Adipocyte (in vitro differentiated cells): ENCODE data around the gene CTCF.

Source experiments
- DNase-seq: peaks from one replicate; pipeline ENCODE4 v3.0.0-alpha.2; 2015; ENCODE audit warnings: low read depth
- H3K27me3 ChIP-seq: replicated peaks from 2 replicates; pipeline ENCODE4 v1.7.0; 2013; ENCODE audit warnings: mild to moderate bottlenecking, low read length, moderate library complexity; ENCODE audit not compliant: control insufficient read depth, insufficient read depth
- H3K36me3 ChIP-seq: 2 replicates; pipeline ENCODE4 v1.7.0; 2013; ENCODE audit warnings: low read length, mild to moderate bottlenecking, moderate library complexity; ENCODE audit not compliant: control insufficient read depth, insufficient read depth, severe bottlenecking
- H3K4me1 ChIP-seq: 2 replicates; pipeline ENCODE4 v1.7.0; 2013; ENCODE audit warnings: mild to moderate bottlenecking, low read length, moderate library complexity; ENCODE audit not compliant: control insufficient read depth, insufficient read depth
- H3K4me3 ChIP-seq: 2 replicates; pipeline ENCODE4 v1.7.0; 2013; ENCODE audit warnings: mild to moderate bottlenecking, low read length, moderate library complexity
- H3K9ac ChIP-seq: 2 replicates; pipeline ENCODE4 v1.7.0; 2013; ENCODE audit warnings: mild to moderate bottlenecking, low read length, moderate library complexity
- H3K9me3 ChIP-seq: 2 replicates; pipeline ENCODE4 v1.7.0; 2013; ENCODE audit warnings: mild to moderate bottlenecking, low read length, moderate library complexity; ENCODE audit not compliant: control insufficient read depth

Gene CTCF

GRCh38 chr16:67551972-67552371, 10.4 kb upstream of the CTCF start:
- Histone ChIP-seq H3K4me3 (no peak overlapping the region), H3K9ac (no peak overlapping the region), H3K36me3 (peaks cover 9% of the 10 kb centered on the region), H3K9me3 (no peaks in the 10 kb centered on the region), H3K4me1 (peaks cover 9% of the 10 kb centered on the region), H3K27me3 (no peaks in the 10 kb centered on the region)
- DNase-seq: no peak

- Histone ChIP-seq H3K36me3 (peaks cover 5% of the 10 kb centered on the region), H3K9ac (no peak overlapping the region), H3K27me3 (no peaks in the 10 kb centered on the region), H3K4me3 (no peak overlapping the region), H3K9me3 (no peaks in the 10 kb centered on the region), H3K4me1 (peaks cover 7% of the 10 kb centered on the region)
- no peak for DNase-seq
These were observed 9.8 kb upstream of the CTCF start for GRCh38 chr16:67552476-67552875.

- no peaks in the 10 kb centered on the region for H3K27me3 ChIP-seq
- no peaks in the 10 kb centered on the region for H3K36me3 ChIP-seq
- no peak overlapping the region for H3K4me3 ChIP-seq
- no peaks in the 10 kb centered on the region for H3K9me3 ChIP-seq
- peaks cover 6% of the 10 kb centered on the region for H3K4me1 ChIP-seq
- no peak overlapping the region for H3K9ac ChIP-seq
- DNase-seq: no peak
These were observed 6.5 kb upstream of the CTCF start for GRCh38 chr16:67555795-67556212.

GRCh38 chr16:67558859-67559258, 3.5 kb upstream of the CTCF start:
- DNase-seq: no peak

GRCh38 chr16:67560827-67561342, 1.4 kb upstream of the CTCF start:
- no peaks in the 10 kb centered on the region for H3K9me3 ChIP-seq
- no peaks in the 10 kb centered on the region for H3K36me3 ChIP-seq
- DNase-seq: no peak
- H3K27me3 ChIP-seq: no peaks in the 10 kb centered on the region
- peak overlapping the region; percentile 82 for H3K4me3 ChIP-seq
- H3K9ac ChIP-seq: peak overlapping the region; percentile 91
- peaks cover 21% of the 10 kb centered on the region for H3K4me1 ChIP-seq

More at GRCh38 chr16:67558859-67559258, 3.5 kb upstream of the CTCF start:
- Histone ChIP-seq H3K9ac (no peak overlapping the region), H3K4me1 (peaks cover 16% of the 10 kb centered on the region), H3K27me3 (no peaks in the 10 kb centered on the region), H3K4me3 (no peak overlapping the region), H3K9me3 (no peaks in the 10 kb centered on the region), H3K36me3 (no peaks in the 10 kb centered on the region)

GRCh38 chr16:67561501-67561823, 864 bp upstream of the CTCF start:
- Histone ChIP-seq H3K9ac (peak overlapping the region; percentile 91), H3K27me3 (no peaks in the 10 kb centered on the region), H3K4me3 (peak overlapping the region; percentile 82), H3K36me3 (no peaks in the 10 kb centered on the region), H3K4me1 (peaks cover 18% of the 10 kb centered on the region), H3K9me3 (no peaks in the 10 kb centered on the region)
- no peak for DNase-seq

GRCh38 chr16:67561824-67562525, 351 bp upstream of the CTCF start:
- Histone ChIP-seq H3K9me3 (no peaks in the 10 kb centered on the region), H3K4me1 (peaks cover 18% of the 10 kb centered on the region), H3K36me3 (no peaks in the 10 kb centered on the region), H3K9ac (peak overlapping the region; percentile 91), H3K27me3 (no peaks in the 10 kb centered on the region), H3K4me3 (peak overlapping the region; percentile 82)
- DNase-seq: peak; percentile 98

- Histone ChIP-seq H3K36me3 (no peaks in the 10 kb centered on the region), H3K9me3 (no peaks in the 10 kb centered on the region), H3K4me3 (peak overlapping the region; percentile 93), H3K4me1 (peaks cover 18% of the 10 kb centered on the region), H3K9ac (peak overlapping the region; percentile 98), H3K27me3 (no peaks in the 10 kb centered on the region)
- peak; percentile 80 for DNase-seq
These were observed 787 bp downstream of the CTCF start for GRCh38 chr16:67562918-67563707.

- Histone ChIP-seq H3K4me3 (peak overlapping the region; percentile 93), H3K9ac (peak overlapping the region; percentile 98), H3K4me1 (peaks cover 18% of the 10 kb centered on the region), H3K9me3 (no peaks in the 10 kb centered on the region), H3K36me3 (no peaks in the 10 kb centered on the region), H3K27me3 (no peaks in the 10 kb centered on the region)
- peak; percentile 89 for DNase-seq
These were observed 1.6 kb downstream of the CTCF start for GRCh38 chr16:67563708-67564468.

- Histone ChIP-seq H3K4me1 (peaks cover 18% of the 10 kb centered on the region), H3K36me3 (no peaks in the 10 kb centered on the region), H3K4me3 (no peak overlapping the region), H3K9me3 (no peaks in the 10 kb centered on the region), H3K9ac (no peak overlapping the region), H3K27me3 (no peaks in the 10 kb centered on the region)
- no peak for DNase-seq
These were observed 3.3 kb downstream of the CTCF start for GRCh38 chr16:67565470-67566100.
